HepG2 (cell line): Measurements from ENCODE around the gene LOXL4. TPM values are rescaled to one million over a fixed set of nuclear protein-coding genes. Genes with fewer than 3 reads are reported as not detected.

Experiments used
- BCL6 ChIP-seq: IDR thresholded peaks from 2 replicates; pipeline ENCODE4 v1.6.1; 2016; ENCODE audit warnings: missing genetic modification reagents, missing compliant biosample characterization
- ETV5 ChIP-seq: IDR thresholded peaks from 2 replicates; pipeline ENCODE4 v1.6.1; 2018; ENCODE audit warnings: missing biosample characterization, missing genetic modification reagents, inconsistent platforms, borderline replicate concordance
- FOXA3 ChIP-seq: IDR thresholded peaks from 2 replicates; pipeline ENCODE4 v1.6.1; 2016; ENCODE audit warnings: missing genetic modification reagents, missing compliant biosample characterization
- HMG20A ChIP-seq: IDR thresholded peaks from 2 replicates; pipeline ENCODE4 v1.6.1; 2016; ENCODE audit warnings: borderline replicate concordance
- PBX2 ChIP-seq: IDR thresholded peaks from 2 replicates; pipeline ENCODE4 v1.6.1; 2016; ENCODE audit warnings: control low read depth
- PRDM4 ChIP-seq: sonication (generic); formaldehyde crosslinking; IDR thresholded peaks from 2 replicates; pipeline ENCODE4 v1.9.0; 2021; ENCODE audit warnings: missing genetic modification reagents, borderline replicate concordance
- SALL1 ChIP-seq: sonication (generic); formaldehyde crosslinking; IDR thresholded peaks from 2 replicates; pipeline ENCODE4 v1.8.0; 2022; ENCODE audit warnings: mild to moderate bottlenecking, missing genetic modification reagents
- SMAD1 ChIP-seq: sonication (generic); formaldehyde crosslinking; IDR thresholded peaks from 2 replicates; pipeline ENCODE4 v1.4.0; 2020; ENCODE audit warnings: missing genetic modification reagents, low read depth, mild to moderate bottlenecking, borderline replicate concordance
- ZFX ChIP-seq: sonication (generic); formaldehyde crosslinking; IDR thresholded peaks from 2 replicates; pipeline ENCODE4 v1.4.0; 2020; ENCODE audit warnings: mild to moderate bottlenecking, low read depth, missing genetic modification reagents, moderate library complexity
- ZNF292 ChIP-seq: sonication (generic); formaldehyde crosslinking; IDR thresholded peaks from 2 replicates; pipeline ENCODE4 v1.8.1; 2022; ENCODE audit warnings: mild to moderate bottlenecking, low read depth, missing genetic modification reagents, borderline replicate concordance
- ZNF512B ChIP-seq: sonication (generic); formaldehyde crosslinking; IDR thresholded peaks from 2 replicates; pipeline ENCODE4 v1.5.1; 2020; ENCODE audit warnings: missing genetic modification reagents, mild to moderate bottlenecking, borderline replicate concordance
- ZNF614 ChIP-seq: IDR thresholded peaks from 2 replicates; pipeline ENCODE4 v1.6.1; 2018; ENCODE audit warnings: missing biosample characterization, missing genetic modification reagents, inconsistent platforms, borderline replicate concordance
- ZNF746 ChIP-seq: sonication (generic); formaldehyde crosslinking; IDR thresholded peaks from 2 replicates; pipeline ENCODE4 v1.8.0; 2022; ENCODE audit warnings: mild to moderate bottlenecking, missing genetic modification reagents
- polyA plus RNA-seq, 8 experiments: library from polyadenylated mRNA; depleted of rRNA in 3 of 8; stranded (reverse) in 7 of 8; unstranded in 1 of 8; fragments of >200 nt; fragmentation: Illumina TruSeq in 4 of 8; extraction: Trizol in 4 of 8; gene quantifications; 2 replicates each; pipeline versions ENCODE4 v1.2.1 to v1.2.3, GENCODE V29; 2011 to 2016; ENCODE audit warnings: low read depth in 4 of 8, missing spikeins in 1 of 8, mixed read lengths in 1 of 8; ENCODE audit not compliant: insufficient read depth in 1 of 8
- total RNA-seq, 5 experiments: library from RNA; depleted of rRNA; stranded (reverse); fragments of >200 nt; fragmentation: Illumina TruSeq; extraction: Trizol; gene quantifications; 2 replicates each; pipeline ENCODE4 v1.2.3, GENCODE V29; 2016; ENCODE audit warnings: low read depth in 1 of 5
- TF ChIP-seq, protein P1 (sequence below), 2 experiments: sonication (generic) in 1 of 2; formaldehyde crosslinking in 1 of 2; IDR thresholded peaks; 2 replicates each; pipeline versions ENCODE4 v1.4.0 to v1.6.1; 2016 to 2020; ENCODE audit warnings: borderline replicate concordance in 1 of 2, low read depth in 1 of 2, mild to moderate bottlenecking in 1 of 2, missing genetic modification reagents in 1 of 2
- TF ChIP-seq, protein P2 (sequence below): sonication (generic); formaldehyde crosslinking; IDR thresholded peaks from 2 replicates; pipeline ENCODE4 v1.4.0; 2020; ENCODE audit warnings: missing genetic modification reagents

LOXL4 gene
- total and polyA plus RNA-seq, 2 of the 13 experiments (the other 11 are each of a cell fraction or from before 2014, with no cell fraction given) = 8.8 to 21.1 TPM

- TF ChIP-seq, protein P1, sequence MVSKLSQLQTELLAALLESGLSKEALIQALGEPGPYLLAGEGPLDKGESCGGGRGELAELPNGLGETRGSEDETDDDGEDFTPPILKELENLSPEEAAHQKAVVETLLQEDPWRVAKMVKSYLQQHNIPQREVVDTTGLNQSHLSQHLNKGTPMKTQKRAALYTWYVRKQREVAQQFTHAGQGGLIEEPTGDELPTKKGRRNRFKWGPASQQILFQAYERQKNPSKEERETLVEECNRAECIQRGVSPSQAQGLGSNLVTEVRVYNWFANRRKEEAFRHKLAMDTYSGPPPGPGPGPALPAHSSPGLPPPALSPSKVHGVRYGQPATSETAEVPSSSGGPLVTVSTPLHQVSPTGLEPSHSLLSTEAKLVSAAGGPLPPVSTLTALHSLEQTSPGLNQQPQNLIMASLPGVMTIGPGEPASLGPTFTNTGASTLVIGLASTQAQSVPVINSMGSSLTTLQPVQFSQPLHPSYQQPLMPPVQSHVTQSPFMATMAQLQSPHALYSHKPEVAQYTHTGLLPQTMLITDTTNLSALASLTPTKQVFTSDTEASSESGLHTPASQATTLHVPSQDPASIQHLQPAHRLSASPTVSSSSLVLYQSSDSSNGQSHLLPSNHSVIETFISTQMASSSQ (IDR thresholded peaks at IDR 0.05; ENCODE audit: low read depth) = no peak
- TF ChIP-seq, protein P1 (CRISPR knock-in tag; IDR thresholded peaks at IDR 0.05; ENCODE audit: borderline replicate concordance) = peak; percentile 11; the same call in 1 of the 2 replicates
- peak; percentile 34; the same call in 1 of the 2 replicates for TF ChIP-seq SMAD1 (CRISPR knock-in tag)
- peak; percentile 3; the same call in 1 of the 2 replicates for TF ChIP-seq FOXA3
- TF ChIP-seq SALL1 (CRISPR knock-in tag) = peak; percentile 58
- 0 out of 2 replicates have a peak, but pooled peaks have one; percentile 36 for TF ChIP-seq PBX2 (CRISPR knock-in tag)
- 0 out of 2 replicates have a peak, but pooled peaks have one; percentile 36 for TF ChIP-seq ZNF746
- peak; percentile 56 for TF ChIP-seq ZFX (CRISPR knock-in tag)
- TF ChIP-seq, protein P2, sequence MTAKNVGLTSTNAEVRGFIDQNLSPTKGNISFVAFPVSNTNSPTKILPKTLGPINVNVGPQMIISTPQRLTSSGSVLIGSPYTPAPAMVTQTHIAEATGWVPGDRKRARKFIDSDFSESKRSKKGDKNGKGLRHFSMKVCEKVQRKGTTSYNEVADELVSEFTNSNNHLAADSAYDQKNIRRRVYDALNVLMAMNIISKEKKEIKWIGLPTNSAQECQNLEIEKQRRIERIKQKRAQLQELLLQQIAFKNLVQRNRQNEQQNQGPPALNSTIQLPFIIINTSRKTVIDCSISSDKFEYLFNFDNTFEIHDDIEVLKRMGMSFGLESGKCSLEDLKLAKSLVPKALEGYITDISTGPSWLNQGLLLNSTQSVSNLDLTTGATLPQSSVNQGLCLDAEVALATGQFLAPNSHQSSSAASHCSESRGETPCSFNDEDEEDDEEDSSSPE (CRISPR knock-in tag) = no peak
- TF ChIP-seq PRDM4 = no peak
- peak; percentile 3 for TF ChIP-seq BCL6 (CRISPR knock-in tag)
- TF ChIP-seq ZNF292 (CRISPR knock-in tag) = peak; percentile 5; the same call in 1 of the 2 replicates
- peak; percentile 54; the same call in 1 of the 2 replicates for TF ChIP-seq ZNF512B (CRISPR knock-in tag)
- peak; percentile 10; the same call in 1 of the 2 replicates for TF ChIP-seq HMG20A (CRISPR knock-in tag)
- 0 out of 2 replicates have a peak, but pooled peaks have one; percentile 31 for TF ChIP-seq ZNF614 (CRISPR knock-in tag)
- peak; percentile 68; the same call in 1 of the 2 replicates for TF ChIP-seq ETV5 (CRISPR knock-in tag)
These were observed 1.5 kb upstream of the LOXL4 start (continued) for GRCh38 chr10:98269435-98269912.
